Skeletal muscle tissue (tissue), 4 donors: ENCODE results near the gene EPHA6. TPM values are rescaled to one million over a fixed set of nuclear protein-coding genes. Genes with fewer than 3 reads are reported as not detected.

ENCODE experiments used
- H3K27ac ChIP-seq: one replicate; pipeline ENCODE4 v1.7.0; 2013; ENCODE audit warnings: mild to moderate bottlenecking, low read depth, low read length, inconsistent platforms
- H3K27me3 ChIP-seq, 3 donors: one replicate each; pipeline ENCODE4 v1.7.0; 2013; ENCODE audit warnings: low read length in 3 of 3; ENCODE audit not compliant: control insufficient read depth in 3 of 3, insufficient read depth in 3 of 3
- H3K36me3 ChIP-seq, 3 donors: one replicate each; pipeline ENCODE4 v1.7.0; 2013; ENCODE audit warnings: low read length in 3 of 3; ENCODE audit not compliant: control insufficient read depth in 3 of 3, insufficient read depth in 3 of 3
- H3K4me1 ChIP-seq, 3 donors: one replicate each; pipeline ENCODE4 v1.7.0; 2013; ENCODE audit warnings: low read length in 3 of 3, mild to moderate bottlenecking in 3 of 3; ENCODE audit not compliant: control insufficient read depth in 3 of 3, insufficient read depth in 3 of 3
- H3K4me3 ChIP-seq, 3 donors: one replicate each; pipeline ENCODE4 v1.7.0; 2013; ENCODE audit warnings: low read length in 3 of 3
- H3K9ac ChIP-seq, 3 donors: one replicate each; pipeline ENCODE4 v1.7.0; 2013; ENCODE audit warnings: low read length in 3 of 3, mild to moderate bottlenecking in 3 of 3, moderate library complexity in 2 of 3, low read depth in 1 of 3
- H3K9me3 ChIP-seq, 3 donors: one replicate each; pipeline ENCODE4 v1.7.0; 2013; ENCODE audit warnings: low read length in 3 of 3; ENCODE audit not compliant: control insufficient read depth in 3 of 3
- total RNA-seq: library from RNA; depleted of rRNA; stranded (reverse); fragments of >200 nt; gene quantifications from one replicate; pipeline ENCODE4 v1.2.3, GENCODE V29; 2014
- donor health status: Osteomylitis.

The EPHA6 gene
- total RNA-seq, 1 donor from 2014 or later, result 0.52 TPM

DNA sequence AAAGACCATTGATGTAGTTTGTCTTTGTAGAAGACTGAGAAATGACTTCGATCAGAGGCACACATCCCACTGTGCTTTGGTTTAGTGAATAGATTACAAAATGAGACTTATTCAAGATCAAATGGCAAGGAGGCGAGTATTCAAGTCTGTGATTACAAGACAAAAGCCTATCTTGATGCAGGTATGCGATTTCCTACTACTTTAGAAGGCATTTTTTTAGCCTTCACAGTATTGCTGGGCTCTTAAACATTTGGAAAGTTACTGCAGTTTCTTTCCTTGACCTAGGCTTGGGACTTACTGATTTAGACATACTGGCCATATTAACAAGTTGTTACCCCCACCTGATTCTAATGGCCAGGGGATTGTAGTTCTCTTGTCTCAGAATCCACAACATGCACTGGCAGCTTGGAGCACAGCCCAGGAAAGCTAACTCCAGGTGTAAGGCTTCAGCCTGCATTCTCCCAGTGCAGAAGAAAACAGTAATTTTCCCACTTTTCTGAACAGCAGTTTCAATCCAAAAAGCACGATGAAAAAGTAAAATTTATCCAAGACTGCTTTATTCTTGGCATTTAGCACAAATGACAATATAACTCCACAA, 311.6 kb downstream of the EPHA6 start:
- Histone ChIP-seq H3K36me3 (no peaks in the 10 kb centered on the region), H3K27ac (no peak overlapping the region), H3K27me3 (no peaks in the 10 kb centered on the region), H3K4me3 (no peak overlapping the region), H3K9ac (no peak overlapping the region), H3K9me3 (no peaks in the 10 kb centered on the region), H3K4me1 (no peaks in the 10 kb centered on the region)

DNA sequence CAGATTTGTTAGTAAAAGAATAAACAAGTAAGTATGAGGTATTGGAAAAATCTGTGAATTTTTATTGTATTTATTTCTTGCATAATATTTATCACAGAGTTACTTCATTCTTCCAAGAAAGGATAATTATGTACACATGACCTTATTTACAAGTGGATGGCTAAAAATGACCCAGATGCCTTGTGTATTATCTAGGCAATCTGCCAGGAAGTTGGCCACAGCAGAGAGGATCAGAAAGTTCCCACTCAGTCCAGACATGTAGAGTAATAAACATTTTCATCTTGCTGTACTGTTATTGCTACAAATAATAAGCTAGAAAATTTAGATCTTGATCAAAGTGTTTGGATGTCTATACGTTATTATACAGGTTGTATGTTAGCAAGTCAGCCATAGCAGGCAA, 317.1 kb downstream of the EPHA6 start:
- Histone ChIP-seq H3K4me1 (no peaks in the 10 kb centered on the region), H3K9ac (no peak overlapping the region), H3K27ac (no peak overlapping the region), H3K27me3 (no peaks in the 10 kb centered on the region), H3K9me3 (no peaks in the 10 kb centered on the region), H3K36me3 (no peaks in the 10 kb centered on the region), H3K4me3 (no peak overlapping the region)

DNA sequence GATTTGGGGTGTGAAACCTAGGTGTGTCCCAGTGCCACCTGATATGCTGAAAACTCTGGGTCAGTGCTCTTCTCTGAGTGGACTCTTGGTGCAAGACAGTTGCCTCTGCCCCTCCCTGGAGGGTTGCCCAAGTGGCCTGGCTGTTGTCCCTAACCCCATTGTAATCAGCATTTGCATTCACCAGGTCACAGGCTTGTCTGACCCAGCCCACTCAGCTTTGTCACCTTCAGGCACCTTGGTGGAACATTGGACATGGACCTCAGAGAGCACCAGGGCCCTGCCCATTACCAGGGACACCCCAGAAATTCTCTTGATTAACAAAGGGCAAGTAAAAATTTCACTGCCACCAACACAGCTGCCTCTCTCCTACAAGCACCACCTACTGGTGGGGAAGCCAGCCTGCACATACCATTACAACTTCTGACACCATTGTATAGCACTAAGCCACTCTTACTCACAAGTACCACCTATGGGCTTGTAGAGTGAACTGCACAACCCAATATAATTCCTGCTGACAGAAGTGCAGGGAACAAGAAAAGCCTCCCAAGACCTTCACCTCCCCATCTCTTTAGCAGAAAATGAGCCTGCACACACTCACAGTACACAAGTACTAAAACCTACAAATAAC, 324.6 kb downstream of the EPHA6 start:
- H3K9me3 ChIP-seq, result peaks cover 0 to 4% (median 2%) of the 10 kb centered on the region in 3 donors
- no peak overlapping the region for H3K4me3 ChIP-seq
- no peaks in the 10 kb centered on the region for H3K4me1 ChIP-seq
- H3K36me3 ChIP-seq, result no peaks in the 10 kb centered on the region
- no peak overlapping the region for H3K27ac ChIP-seq
- H3K9ac ChIP-seq, result no peak overlapping the region
- H3K27me3 ChIP-seq, result no peaks in the 10 kb centered on the region

DNA sequence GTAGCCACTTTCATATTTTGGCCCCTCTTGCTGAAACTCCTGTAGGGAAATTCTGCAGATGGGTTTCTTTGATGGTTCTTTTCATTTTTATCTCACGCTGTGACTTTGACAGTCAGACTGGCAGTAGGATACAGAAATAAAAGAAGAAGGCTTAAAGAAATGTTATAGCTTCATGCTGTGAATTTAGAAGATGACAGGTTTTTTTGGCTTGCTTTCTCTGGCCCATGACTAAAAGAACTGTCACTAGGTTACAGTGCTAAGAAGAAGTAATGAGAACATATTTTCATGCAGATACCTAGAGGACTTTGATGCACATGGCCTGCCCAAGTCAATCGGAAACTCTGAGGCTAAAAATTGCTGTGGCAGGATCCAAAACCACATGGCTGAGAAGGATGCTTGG, 334.5 kb downstream of the EPHA6 start:
- no peaks in the 10 kb centered on the region for H3K27me3 ChIP-seq
- no peak overlapping the region for H3K4me3 ChIP-seq
- no peaks in the 10 kb centered on the region for H3K4me1 ChIP-seq
- no peaks in the 10 kb centered on the region for H3K36me3 ChIP-seq
- H3K9ac ChIP-seq, result no peak overlapping the region
- no peaks in the 10 kb centered on the region for H3K9me3 ChIP-seq
- no peak overlapping the region for H3K27ac ChIP-seq

DNA sequence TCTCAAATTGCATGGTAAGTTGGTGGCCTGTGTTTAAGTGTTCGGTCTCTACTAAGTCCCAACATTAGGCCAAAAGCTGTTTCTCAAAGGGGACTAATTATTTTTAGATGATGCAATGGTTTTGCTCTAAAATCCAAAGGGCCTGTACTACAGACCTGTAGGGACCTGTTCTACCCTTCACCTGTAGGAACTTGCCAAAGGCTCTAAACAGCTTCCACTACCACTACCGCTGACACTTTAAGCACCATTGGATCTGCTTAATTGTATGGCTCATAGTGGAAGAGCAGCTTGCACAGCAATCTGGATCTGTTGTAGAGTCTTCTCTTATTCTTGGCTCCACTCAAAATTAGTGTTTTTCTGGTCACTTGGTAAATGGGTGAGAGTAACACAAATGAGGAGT, 346.8 kb downstream of the EPHA6 start:
- Histone ChIP-seq H3K27ac (no peak overlapping the region), H3K4me3 (no peak overlapping the region), H3K9me3 (peaks cover 0 to 4% (median 0%) of the 10 kb centered on the region in 3 donors), H3K9ac (no peak overlapping the region), H3K4me1 (no peaks in the 10 kb centered on the region), H3K36me3 (no peaks in the 10 kb centered on the region), H3K27me3 (no peaks in the 10 kb centered on the region)

DNA sequence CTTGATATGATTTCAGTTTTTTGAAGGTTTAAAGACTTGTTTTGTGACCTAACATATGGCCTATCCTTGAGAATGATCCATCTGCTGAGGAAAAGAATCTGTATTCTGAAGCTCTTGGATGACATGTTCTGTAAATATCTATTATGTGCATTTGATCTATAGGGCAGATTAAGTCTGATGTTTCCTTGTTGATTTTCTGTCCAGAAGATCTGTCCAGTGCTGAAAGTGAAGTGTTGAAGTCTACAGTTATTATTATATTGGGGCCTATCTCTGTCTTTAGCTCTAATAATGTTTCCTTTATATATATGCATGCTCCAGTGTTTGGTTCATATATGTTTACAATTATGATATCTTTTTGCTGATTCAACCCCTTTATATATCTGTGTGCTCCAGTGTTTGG, 362.8 kb downstream of the EPHA6 start:
- no peak overlapping the region for H3K4me3 ChIP-seq
- H3K4me1 ChIP-seq, result no peaks in the 10 kb centered on the region
- peaks cover 2 to 5% (median 2%) of the 10 kb centered on the region in 3 donors for H3K9me3 ChIP-seq
- H3K9ac ChIP-seq, result no peak overlapping the region
- H3K27ac ChIP-seq, result no peak overlapping the region
- no peaks in the 10 kb centered on the region for H3K27me3 ChIP-seq
- no peaks in the 10 kb centered on the region for H3K36me3 ChIP-seq

DNA sequence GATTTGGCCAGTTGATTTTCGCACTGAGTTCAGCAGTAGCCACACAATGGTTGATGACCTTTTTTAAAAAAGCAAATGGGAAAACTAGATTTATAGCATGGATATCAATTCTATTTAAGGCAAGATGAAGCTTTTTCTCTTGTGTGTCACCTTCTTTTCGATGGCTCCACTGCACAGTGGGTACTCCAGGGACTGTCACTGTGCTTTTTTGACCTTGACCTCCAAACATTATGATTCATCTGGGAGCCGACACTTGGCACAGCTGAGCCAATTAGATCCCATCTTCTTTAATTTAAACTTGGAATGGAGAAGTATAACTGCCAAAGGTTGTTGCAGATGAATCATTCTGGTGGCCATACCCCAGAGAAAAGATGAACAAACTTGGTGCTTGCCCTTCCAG, 367.3 kb downstream of the EPHA6 start:
- Histone ChIP-seq H3K36me3 (no peaks in the 10 kb centered on the region), H3K9me3 (peaks cover 0 to 5% (median 2%) of the 10 kb centered on the region in 3 donors), H3K4me3 (no peak overlapping the region), H3K27ac (no peak overlapping the region), H3K9ac (no peak overlapping the region), H3K27me3 (no peaks in the 10 kb centered on the region), H3K4me1 (no peaks in the 10 kb centered on the region)

DNA sequence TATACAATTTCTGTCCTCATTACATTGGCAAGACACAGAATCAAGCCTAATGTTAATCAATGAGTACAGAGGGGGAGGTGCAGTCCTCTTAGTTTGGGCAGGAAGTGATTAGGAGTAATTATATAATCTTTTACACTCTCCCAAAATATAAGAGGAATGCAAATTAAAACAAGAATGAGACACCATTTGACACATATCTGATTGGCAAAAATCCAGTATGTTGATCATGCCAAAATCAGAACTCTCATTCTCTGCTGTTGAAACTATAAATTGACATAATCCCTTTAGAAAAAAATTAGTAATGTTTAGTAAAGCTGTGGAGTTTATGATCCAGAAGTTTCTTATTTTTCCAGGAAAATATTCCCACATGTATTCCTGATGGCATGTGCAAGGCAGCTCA, 373.4 kb downstream of the EPHA6 start:
- H3K4me1 ChIP-seq, result no peaks in the 10 kb centered on the region
- H3K4me3 ChIP-seq, result no peak overlapping the region
- H3K36me3 ChIP-seq, result no peaks in the 10 kb centered on the region
- H3K9me3 ChIP-seq, result no peaks in the 10 kb centered on the region
- no peaks in the 10 kb centered on the region for H3K27me3 ChIP-seq
- no peak overlapping the region for H3K9ac ChIP-seq
- no peak overlapping the region for H3K27ac ChIP-seq

DNA sequence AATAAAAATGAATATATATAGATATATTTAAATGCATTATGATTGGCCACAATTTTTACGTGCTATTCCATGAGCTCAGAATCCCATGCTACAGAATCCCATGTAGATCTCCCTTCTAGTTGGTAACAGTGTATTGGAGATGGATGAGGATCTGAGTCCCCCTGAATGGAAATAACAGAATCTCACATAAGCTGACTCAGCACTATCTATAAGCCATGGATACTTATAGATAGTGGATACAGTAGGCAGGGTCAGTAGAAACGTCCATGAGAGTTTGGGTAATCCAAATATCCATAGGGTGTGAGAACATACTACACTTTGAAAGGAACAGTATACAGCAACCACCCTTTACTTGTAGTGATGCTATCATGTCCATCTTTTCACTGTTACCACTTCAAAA, 375.4 kb downstream of the EPHA6 start:
- Histone ChIP-seq H3K9ac (no peak overlapping the region), H3K9me3 (no peaks in the 10 kb centered on the region), H3K27me3 (no peaks in the 10 kb centered on the region), H3K4me3 (no peak overlapping the region), H3K36me3 (no peaks in the 10 kb centered on the region), H3K27ac (no peak overlapping the region), H3K4me1 (no peaks in the 10 kb centered on the region)

DNA sequence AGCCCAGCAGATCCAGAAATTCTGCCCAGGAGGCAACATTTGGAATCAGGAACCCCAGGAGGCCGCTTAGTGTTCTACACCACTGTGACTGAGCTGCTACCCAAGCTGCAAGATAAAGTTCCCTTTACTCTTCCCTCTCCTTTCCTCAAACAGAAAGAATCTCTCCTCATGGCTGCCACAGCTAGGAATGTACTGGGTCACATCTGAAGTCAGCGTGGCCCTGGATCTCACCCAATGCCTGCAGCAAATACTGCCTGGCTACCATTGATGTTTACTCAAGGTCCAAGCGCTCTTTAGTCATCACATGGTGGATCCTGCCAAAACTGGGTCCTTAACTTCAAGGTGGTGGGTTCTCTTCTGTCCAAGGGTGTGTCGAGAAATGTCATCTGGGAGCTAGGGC, 382.7 kb downstream of the EPHA6 start:
- Histone ChIP-seq H3K4me3 (no peak overlapping the region), H3K9ac (no peak overlapping the region), H3K27ac (no peak overlapping the region), H3K27me3 (no peaks in the 10 kb centered on the region), H3K36me3 (no peaks in the 10 kb centered on the region), H3K4me1 (no peaks in the 10 kb centered on the region), H3K9me3 (no peaks in the 10 kb centered on the region)
